LNCAP (cell line): Measurements from ENCODE around the gene CTSG.
A peak's percentile ranks its signal among the peaks of the same experiment; 100 is the strongest.

Experiments used
- TF ChIP-seq, protein P1 (sequence below): fragments of 450-650 bp; IDR thresholded peaks from 2 replicates; pipeline ENCODE4 v1.5.1; 2017; ENCODE audit warnings: mild to moderate bottlenecking

CTSG gene

DNA sequence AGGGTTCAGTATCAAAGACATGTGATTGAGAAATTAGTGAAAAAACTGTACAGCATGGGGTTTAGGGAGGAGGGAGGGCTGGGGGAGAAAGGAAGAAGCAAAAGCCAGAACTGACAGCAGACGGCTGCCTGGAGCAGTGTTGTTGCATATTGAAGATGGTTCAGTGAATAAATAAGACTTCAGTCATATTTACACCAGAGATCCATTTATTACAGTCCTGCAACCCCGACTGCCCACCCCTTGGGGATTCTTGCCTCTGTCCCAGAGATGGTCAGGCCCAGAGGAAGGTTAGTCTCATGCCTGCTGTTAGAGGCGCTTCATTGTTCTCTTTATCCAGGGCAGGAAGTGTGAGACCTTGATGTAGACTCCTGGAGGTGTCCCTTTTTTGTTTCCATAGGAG, 30.2 kb upstream of the CTSG start:
- TF ChIP-seq, protein P1, sequence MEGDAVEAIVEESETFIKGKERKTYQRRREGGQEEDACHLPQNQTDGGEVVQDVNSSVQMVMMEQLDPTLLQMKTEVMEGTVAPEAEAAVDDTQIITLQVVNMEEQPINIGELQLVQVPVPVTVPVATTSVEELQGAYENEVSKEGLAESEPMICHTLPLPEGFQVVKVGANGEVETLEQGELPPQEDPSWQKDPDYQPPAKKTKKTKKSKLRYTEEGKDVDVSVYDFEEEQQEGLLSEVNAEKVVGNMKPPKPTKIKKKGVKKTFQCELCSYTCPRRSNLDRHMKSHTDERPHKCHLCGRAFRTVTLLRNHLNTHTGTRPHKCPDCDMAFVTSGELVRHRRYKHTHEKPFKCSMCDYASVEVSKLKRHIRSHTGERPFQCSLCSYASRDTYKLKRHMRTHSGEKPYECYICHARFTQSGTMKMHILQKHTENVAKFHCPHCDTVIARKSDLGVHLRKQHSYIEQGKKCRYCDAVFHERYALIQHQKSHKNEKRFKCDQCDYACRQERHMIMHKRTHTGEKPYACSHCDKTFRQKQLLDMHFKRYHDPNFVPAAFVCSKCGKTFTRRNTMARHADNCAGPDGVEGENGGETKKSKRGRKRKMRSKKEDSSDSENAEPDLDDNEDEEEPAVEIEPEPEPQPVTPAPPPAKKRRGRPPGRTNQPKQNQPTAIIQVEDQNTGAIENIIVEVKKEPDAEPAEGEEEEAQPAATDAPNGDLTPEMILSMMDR = no peak

DNA sequence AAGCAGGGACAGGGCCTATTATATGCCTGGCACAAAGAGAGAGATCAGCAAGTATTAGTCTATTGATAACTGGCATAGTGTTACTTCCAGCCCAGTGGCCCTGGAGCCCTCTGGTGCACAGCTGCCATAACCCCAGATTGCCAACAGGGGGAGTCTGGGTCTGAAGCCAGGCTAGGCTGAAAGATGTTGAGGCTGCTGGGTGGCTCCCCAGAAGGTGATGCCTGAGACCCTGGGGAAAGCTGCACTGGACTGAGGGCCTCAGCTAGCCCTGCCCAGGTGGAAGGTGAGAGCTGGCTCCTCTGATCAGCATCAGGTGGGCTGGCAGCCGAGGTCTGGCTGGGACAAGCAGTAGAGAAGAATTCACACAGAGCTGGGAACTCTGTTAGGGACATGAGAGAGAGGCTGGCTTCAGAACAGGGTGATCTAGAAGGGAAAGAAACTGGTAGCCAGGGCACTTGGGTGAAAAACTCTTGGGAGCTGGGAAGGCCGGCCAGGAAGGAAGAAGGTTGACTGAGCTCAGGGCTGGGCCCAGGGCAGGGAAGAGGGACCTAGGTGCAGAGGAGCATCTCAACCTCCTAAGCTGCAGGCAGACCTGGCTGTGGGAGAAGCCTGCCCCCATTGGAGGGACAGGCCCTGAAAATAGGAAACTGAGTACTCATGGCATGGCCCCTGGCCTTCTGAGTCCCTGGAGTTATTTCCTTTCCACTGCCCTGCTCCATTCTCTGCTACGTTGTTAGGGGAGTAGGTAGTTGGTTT, 29.6 kb upstream of the CTSG start:
- TF ChIP-seq, protein P1 = peak; percentile 88

DNA sequence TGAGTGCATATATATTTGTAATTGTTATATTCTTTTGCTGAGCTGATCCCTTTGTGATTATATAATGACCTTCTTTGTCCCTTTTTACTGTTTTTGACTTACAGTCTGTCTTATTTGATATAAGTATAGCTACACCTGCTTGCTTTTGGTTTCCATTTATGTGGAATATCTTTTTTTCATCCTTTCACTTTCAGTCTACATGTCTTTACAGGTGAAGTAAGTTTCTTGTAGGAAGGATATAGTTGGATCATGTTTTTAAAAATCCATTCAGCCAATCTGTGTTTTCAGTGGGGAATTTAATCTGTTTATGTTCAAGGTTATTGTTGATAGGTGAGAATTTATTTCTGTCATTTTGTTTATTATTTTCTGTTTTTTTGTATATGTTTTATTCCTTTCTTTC, 21.4 kb upstream of the CTSG start:
- TF ChIP-seq, protein P1 = no peak

DNA sequence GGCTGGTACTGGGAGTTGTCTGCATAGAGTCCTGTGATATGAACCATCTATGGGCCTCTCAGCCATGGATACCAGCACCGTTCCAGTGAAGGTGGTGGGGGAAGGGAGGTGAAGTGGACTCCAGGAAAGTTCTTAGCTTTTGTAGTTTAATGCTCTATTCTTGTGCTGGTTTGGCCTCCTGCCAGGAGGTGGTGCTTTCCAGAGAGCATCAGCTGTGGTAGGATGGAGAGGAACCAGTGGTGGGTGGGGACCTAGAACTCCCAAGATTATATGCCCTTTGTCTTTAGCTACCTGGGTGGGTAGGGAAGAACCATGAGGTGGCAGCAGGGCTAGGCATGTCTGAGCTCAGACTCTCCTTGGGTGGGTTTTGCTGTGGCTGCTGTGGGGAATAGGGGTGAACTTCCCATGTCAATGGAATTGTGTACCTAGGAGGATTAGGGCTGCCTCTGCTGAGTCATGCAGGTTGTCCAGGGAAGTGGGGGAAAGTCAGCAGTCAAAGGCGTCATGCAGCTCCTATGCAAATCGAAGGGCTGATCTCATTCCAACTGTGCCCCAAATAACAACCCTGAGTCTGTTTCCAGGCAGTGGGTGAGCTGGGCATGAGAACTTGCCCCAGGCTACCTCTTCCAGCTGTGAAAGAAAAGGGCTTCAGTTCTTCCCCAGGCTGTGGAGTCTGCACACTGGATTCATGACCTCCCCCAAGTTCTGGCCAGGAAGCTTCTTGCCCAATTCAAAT, 19.2 kb upstream of the CTSG start:
- TF ChIP-seq, protein P1 = no peak

DNA sequence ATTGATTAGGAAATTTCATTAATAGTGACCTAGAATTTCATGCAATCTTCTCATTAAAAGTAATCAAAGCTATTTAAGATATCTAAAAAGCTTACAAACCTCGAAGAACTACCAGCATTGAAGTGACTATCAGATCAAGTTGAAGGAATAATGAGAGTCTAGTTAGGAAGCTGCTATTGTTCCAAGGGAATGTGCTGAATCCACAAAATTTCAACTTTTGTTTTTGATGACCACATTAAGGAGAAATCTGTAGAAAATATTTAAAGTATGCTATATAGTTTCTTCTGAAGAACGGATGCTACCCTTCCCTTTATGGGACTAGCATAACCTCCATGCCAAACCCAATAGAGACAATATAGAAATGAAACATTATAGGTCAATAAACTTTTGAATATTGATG, 2.5 kb upstream of the CTSG start:
- TF ChIP-seq, protein P1 = no peak

DNA sequence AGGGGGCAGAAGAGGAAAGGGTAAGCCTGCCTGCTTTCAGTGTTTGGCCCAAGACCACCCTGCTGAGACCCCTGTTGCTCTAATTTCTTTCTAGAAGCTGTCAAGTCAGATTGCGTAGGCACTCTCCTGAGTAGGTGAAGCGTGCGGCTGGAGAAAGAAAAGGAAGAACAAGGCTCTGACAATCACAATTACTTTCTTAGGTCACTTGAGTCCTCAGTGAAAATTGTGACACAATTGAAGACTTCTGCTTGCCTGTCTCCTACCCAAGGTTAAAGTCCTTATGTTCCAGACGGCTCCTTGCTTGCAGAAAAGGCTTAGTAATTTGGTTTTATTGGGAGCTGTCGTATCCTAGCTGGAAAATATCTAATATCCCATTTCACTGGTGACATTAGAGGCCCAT, 721 bp upstream of the CTSG start:
- TF ChIP-seq, protein P1 = no peak

DNA sequence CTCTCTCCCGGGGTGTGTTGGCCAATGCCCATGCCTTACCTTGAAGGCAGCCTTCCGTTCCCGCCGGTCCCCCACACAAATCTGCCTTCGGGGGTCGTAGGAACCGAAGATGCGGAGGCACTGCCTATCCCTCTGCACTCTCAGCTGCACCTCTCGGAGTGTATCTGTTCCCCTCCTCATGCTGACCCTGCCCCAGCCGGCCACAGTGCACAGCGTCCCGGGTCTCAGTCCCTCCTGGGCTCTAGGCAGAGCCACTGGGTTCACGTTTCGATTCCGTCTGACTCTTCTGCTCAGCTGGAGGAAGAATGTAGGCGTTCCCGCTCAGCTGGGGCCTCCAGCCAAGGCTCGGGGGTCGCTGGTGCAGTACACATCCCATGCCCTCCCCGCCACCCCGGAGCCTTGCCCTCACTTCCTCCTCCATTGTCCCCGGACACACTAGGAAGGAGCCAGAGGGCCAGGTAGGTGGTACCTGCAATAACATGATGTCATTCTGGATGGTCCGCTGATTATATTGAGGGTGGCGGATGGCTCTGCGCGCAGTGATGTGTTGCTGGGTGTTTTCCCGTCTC, 1.8 kb downstream of the CTSG start:
- TF ChIP-seq, protein P1 = no peak
